ENCODE results near the gene UACA. TPM values are rescaled to one million over a fixed set of nuclear protein-coding genes. Genes with fewer than 3 reads are reported as not detected.

Gene UACA
- total RNA-seq, 2 donors from 2014 or later: 18.4 to 30.1 TPM

GRCh38 chr15:70768257-70768883, 5.0 kb upstream of the UACA start:
- no peaks in the 10 kb centered on the region for H3K36me3 ChIP-seq
- peaks cover 0 to 22% of the 10 kb centered on the region in 2 donors for H3K4me1 ChIP-seq
- no peak overlapping the region for H3K4me3 ChIP-seq
- TF ChIP-seq CTCF (IDR thresholded peaks at IDR 0.05): no peak
- DNase-seq (ENCODE audit: low spot score): no peak
- H3K27ac ChIP-seq: peak overlapping the region; percentile 11 to 26
- H3K9me3 ChIP-seq: no peaks in the 10 kb centered on the region
- no peaks in the 10 kb centered on the region for H3K27me3 ChIP-seq

GRCh38 chr15:70767667-70768066, 4.3 kb upstream of the UACA start:
- no peak overlapping the region for H3K4me3 ChIP-seq
- peak overlapping the region; percentile 12 to 26 for H3K27ac ChIP-seq
- no peak for DNase-seq (ENCODE audit: low spot score)
- peaks cover 0 to 22% of the 10 kb centered on the region in 2 donors for H3K4me1 ChIP-seq
- no peaks in the 10 kb centered on the region for H3K9me3 ChIP-seq
- TF ChIP-seq CTCF (IDR thresholded peaks at IDR 0.05): no peak
- H3K27me3 ChIP-seq: no peaks in the 10 kb centered on the region
- no peaks in the 10 kb centered on the region for H3K36me3 ChIP-seq

GRCh38 chr15:70766597-70766996, 3.2 kb upstream of the UACA start:
- Histone ChIP-seq H3K4me1 (peaks cover 0 to 25% of the 10 kb centered on the region in 2 donors), H3K4me3 (no peak overlapping the region), H3K27ac (peak overlapping the region in 1 of 2 donors; percentile 97), H3K9me3 (no peaks in the 10 kb centered on the region), H3K27me3 (no peaks in the 10 kb centered on the region), H3K36me3 (no peaks in the 10 kb centered on the region)
- TF ChIP-seq CTCF (IDR thresholded peaks at IDR 0.05): no peak
- no peak for DNase-seq (ENCODE audit: low spot score)

GRCh38 chr15:70765504-70766281, 2.3 kb upstream of the UACA start:
- TF ChIP-seq CTCF (IDR thresholded peaks at IDR 0.05): no peak
- no peaks in the 10 kb centered on the region for H3K36me3 ChIP-seq
- no peaks in the 10 kb centered on the region for H3K27me3 ChIP-seq
- peaks cover 0 to 34% of the 10 kb centered on the region in 2 donors for H3K4me1 ChIP-seq
- H3K4me3 ChIP-seq: no peak overlapping the region
- no peaks in the 10 kb centered on the region for H3K9me3 ChIP-seq
- H3K27ac ChIP-seq: peak overlapping the region; percentile 19 to 97
- DNase-seq (ENCODE audit: low spot score): no peak

GRCh38 chr15:70763950-70764730, 782 bp upstream of the UACA start:
- H3K27ac ChIP-seq: peak overlapping the region; percentile 97 to 99
- no peak for TF ChIP-seq CTCF (IDR thresholded peaks at IDR 0.05)
- no peaks in the 10 kb centered on the region for H3K36me3 ChIP-seq
- H3K9me3 ChIP-seq: no peaks in the 10 kb centered on the region
- H3K4me1 ChIP-seq: peaks cover 0 to 47% of the 10 kb centered on the region in 2 donors
- no peak for DNase-seq (ENCODE audit: low spot score)
- no peaks in the 10 kb centered on the region for H3K27me3 ChIP-seq
- peak overlapping the region; percentile 85 to 97 for H3K4me3 ChIP-seq
